Measurements from ENCODE around the gene PZP.

DNA sequence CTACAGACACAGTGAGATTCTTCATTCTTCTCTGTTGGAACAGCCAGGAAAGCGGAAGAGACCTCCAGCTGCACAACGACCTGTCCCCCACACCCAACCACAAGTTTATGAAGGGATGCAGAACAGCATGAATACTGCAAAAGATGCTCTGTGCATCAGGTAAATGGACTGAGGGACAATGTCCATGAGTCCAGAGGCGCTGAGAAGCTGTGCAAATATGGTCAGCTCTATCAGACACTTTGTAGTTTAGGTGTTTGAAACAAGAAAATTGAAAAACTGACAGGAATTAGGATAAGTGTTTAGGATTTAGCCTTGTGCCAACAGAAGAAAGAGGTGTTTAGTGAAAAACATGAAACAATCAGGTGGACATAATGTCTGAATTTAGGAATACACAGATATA lies 33.1 kb upstream of the PZP start:
- no peak for TF ChIP-seq CTCF (conservative IDR thresholded peaks at IDR 0.05; ENCODE audit: low read length)
- TF ChIP-seq EZH2phosphoT487 (IDR thresholded peaks at IDR 0.05; ENCODE audit: borderline replicate concordance) = no peak
